ENCODE measurements around the gene PCNX2.
A peak's percentile ranks its signal among the peaks of the same experiment; 100 is the strongest.

Gene PCNX2

GRCh38 chr1:233316473-233316872, 20.9 kb upstream of the PCNX2 start:
- DNase-seq, result no peak

GRCh38 chr1:233315718-233316301, 20.3 kb upstream of the PCNX2 start:
- no peak for DNase-seq

GRCh38 chr1:233313434-233314155, 18.1 kb upstream of the PCNX2 start:
- no peak for DNase-seq

- no peak for DNase-seq
Measured at GRCh38 chr1:233304489-233305102, 9.1 kb upstream of the PCNX2 start.

GRCh38 chr1:233300326-233300725, 4.8 kb upstream of the PCNX2 start:
- no peak for DNase-seq

- DNase-seq, result no peak
Measured at GRCh38 chr1:233299450-233299849, 3.9 kb upstream of the PCNX2 start.

GRCh38 chr1:233295975-233296322, 424 bp upstream of the PCNX2 start:
- no peak for DNase-seq

- DNase-seq, result peak; percentile 35
Measured at GRCh38 chr1:233294913-233295236, 650 bp downstream of the PCNX2 start.

- no peak for DNase-seq
Measured at GRCh38 chr1:233293556-233294446, 1.7 kb downstream of the PCNX2 start.

- DNase-seq, result no peak
Measured at GRCh38 chr1:233290396-233291034, 5.0 kb downstream of the PCNX2 start.

- no peak for DNase-seq
Measured at GRCh38 chr1:233289676-233290075, 5.8 kb downstream of the PCNX2 start.

GRCh38 chr1:233282582-233282886, 13.0 kb downstream of the PCNX2 start:
- no peak for DNase-seq

- no peak for DNase-seq
Measured at GRCh38 chr1:233281711-233282581, 13.6 kb downstream of the PCNX2 start.

- no peak for DNase-seq
Measured at GRCh38 chr1:233279971-233280370, 15.6 kb downstream of the PCNX2 start.

- no peak for DNase-seq
Measured at GRCh38 chr1:233278631-233279030, 16.9 kb downstream of the PCNX2 start.

GRCh38 chr1:233277637-233278606, 17.6 kb downstream of the PCNX2 start:
- DNase-seq, result no peak

GRCh38 chr1:233269656-233270055, 25.9 kb downstream of the PCNX2 start:
- DNase-seq, result no peak

GRCh38 chr1:233268389-233269022, 27.0 kb downstream of the PCNX2 start:
- no peak for DNase-seq

GRCh38 chr1:233261695-233262094, 33.8 kb downstream of the PCNX2 start:
- no peak for DNase-seq

- no peak for DNase-seq
Measured at GRCh38 chr1:233261206-233261605, 34.3 kb downstream of the PCNX2 start.

- DNase-seq, result no peak
Measured at GRCh38 chr1:233257786-233258185, 37.7 kb downstream of the PCNX2 start.

All from CD4-positive, alpha-beta T cell treated with Interleukin-15 for 1 hour (primary cell).